CD14-positive monocyte (primary cell): Measurements from ENCODE around the gene SSU72. TPM values are rescaled to one million over a fixed set of nuclear protein-coding genes. Genes with fewer than 3 reads are reported as not detected.

ENCODE experiments used
- DNase-seq, 3 donors: peaks; one replicate each; pipeline ENCODE4 v3.0.0-alpha.2; 2011 to 2022
- H2AFZ ChIP-seq: 2 replicates; pipeline ENCODE4 v1.6.0; 2012; ENCODE audit warnings: mild to moderate bottlenecking, low read depth, low read length, inconsistent platforms; ENCODE audit not compliant: insufficient read depth, poor library complexity, severe bottlenecking
- H3K27ac ChIP-seq, 2 donors: 1 replicate in 1 of 2; 2 replicates in 1 of 2; pipeline ENCODE4 v1.5.1; 2012 to 2013; ENCODE audit warnings: low read length in 2 of 2, control low read depth in 1 of 2, inconsistent platforms in 1 of 2, low read depth in 1 of 2, mild to moderate bottlenecking in 1 of 2
- H3K27me3 ChIP-seq, 2 donors: one replicate each; pipeline versions ENCODE4 v1.6.0 to v1.6.1; 2011 to 2013; ENCODE audit warnings: low read length in 2 of 2; ENCODE audit not compliant: control insufficient read depth in 2 of 2, insufficient read depth in 2 of 2
- H3K36me3 ChIP-seq, 2 donors: replicated peaks in 1 of 2; 1 replicate in 1 of 2; 2 replicates in 1 of 2; pipeline versions ENCODE4 v1.5.1 to v1.6.1; 2012 to 2013; ENCODE audit warnings: low read length in 2 of 2, control low read depth in 1 of 2, inconsistent platforms in 1 of 2, mild to moderate bottlenecking in 1 of 2; ENCODE audit not compliant: insufficient read depth in 2 of 2, control insufficient read depth in 1 of 2
- H3K4me1 ChIP-seq, 2 donors: 1 replicate in 1 of 2; 2 replicates in 1 of 2; pipeline versions ENCODE4 v1.5.1 to v1.6.1; 2012 to 2013; ENCODE audit warnings: low read length in 2 of 2, control low read depth in 1 of 2, inconsistent platforms in 1 of 2, mild to moderate bottlenecking in 1 of 2, moderate library complexity in 1 of 2; ENCODE audit not compliant: insufficient read depth in 2 of 2, control insufficient read depth in 1 of 2
- H3K4me2 ChIP-seq: replicated peaks from 2 replicates; pipeline ENCODE3; 2012; ENCODE audit warnings: low read length, moderate library complexity, mild to moderate bottlenecking; ENCODE audit not compliant: poor library complexity, severe bottlenecking; ENCODE audit errors: extremely low read depth
- H3K4me3 ChIP-seq, 3 experiments: fragments of 200-600 bp in 1 of 3; sonication (generic) in 1 of 3; replicated peaks in 1 of 3; 1 replicate in 2 of 3; 2 replicates in 1 of 3; pipeline ENCODE4 v1.5.1; 2011 to 2013; ENCODE audit warnings: low read length in 3 of 3, mild to moderate bottlenecking in 3 of 3, control low read depth in 2 of 3, low read depth in 2 of 3, inconsistent platforms in 1 of 3, moderate library complexity in 1 of 3
- H3K79me2 ChIP-seq: 2 replicates; pipeline ENCODE4 v1.6.0; 2012; ENCODE audit warnings: mild to moderate bottlenecking, control low read depth, inconsistent platforms, low read length, moderate library complexity; ENCODE audit not compliant: insufficient read depth
- H3K9ac ChIP-seq: 2 replicates; pipeline ENCODE4 v1.6.0; 2017; ENCODE audit warnings: low read length, mild to moderate bottlenecking; ENCODE audit not compliant: insufficient read depth, poor library complexity, severe bottlenecking
- H3K9me3 ChIP-seq, 2 donors: replicated peaks in 1 of 2; 1 replicate in 1 of 2; 2 replicates in 1 of 2; pipeline versions ENCODE4 v1.5.1 to v1.6.1; 2012 to 2013; ENCODE audit warnings: low read length in 2 of 2, control low read depth in 1 of 2; ENCODE audit not compliant: control insufficient read depth in 1 of 2, insufficient read depth in 1 of 2
- H4K20me1 ChIP-seq: 2 replicates; pipeline ENCODE4 v1.6.0; 2012; ENCODE audit warnings: mild to moderate bottlenecking, low read length, control low read depth, moderate library complexity; ENCODE audit not compliant: insufficient read depth
- H3K27ac Mint-ChIP-seq, 7 donors: one replicate each; pipeline ENCODE4 v1.8.0; 2020; ENCODE audit warnings: mild to moderate bottlenecking in 7 of 7, mixed read lengths in 7 of 7, moderate library complexity in 6 of 7, inconsistent platforms in 2 of 7
- H3K27me3 Mint-ChIP-seq, 3 donors: one replicate each; pipeline ENCODE4 v1.8.0; 2021 to 2022; ENCODE audit warnings: low read depth in 3 of 3, mild to moderate bottlenecking in 3 of 3, mixed read lengths in 3 of 3, moderate library complexity in 3 of 3, inconsistent platforms in 1 of 3
- H3K36me3 Mint-ChIP-seq, 2 donors: one replicate each; pipeline ENCODE4 v1.8.0; 2020; ENCODE audit warnings: mixed read lengths in 2 of 2, inconsistent platforms in 1 of 2, mild to moderate bottlenecking in 1 of 2
- H3K4me1 Mint-ChIP-seq: one replicate; pipeline ENCODE4 v1.8.0; 2020; ENCODE audit warnings: mild to moderate bottlenecking, mixed read lengths
- H3K4me3 Mint-ChIP-seq, 2 donors: one replicate each; pipeline ENCODE4 v1.8.0; 2020; ENCODE audit warnings: mild to moderate bottlenecking in 2 of 2, mixed read lengths in 2 of 2, moderate library complexity in 1 of 2
- H3K9me3 Mint-ChIP-seq, 7 donors: one replicate each; pipeline ENCODE4 v1.8.0; 2020 to 2022; ENCODE audit warnings: mixed read lengths in 7 of 7, mild to moderate bottlenecking in 6 of 7, moderate library complexity in 6 of 7, inconsistent platforms in 2 of 7
- CTCF ChIP-seq: fragments of 200-600 bp; IDR thresholded peaks from one replicate; pipeline ENCODE4 v1.8.0; 2022; ENCODE audit warnings: antibody characterized with exemption, mild to moderate bottlenecking
- WGBS: methylation state at CpG from one replicate; pipeline ENCODE4 v1.1.5; 2013; ENCODE audit warnings: missing lambda C conversion rate; ENCODE audit not compliant: insufficient coverage; 5-methylcytosine and 5-hydroxymethylcytosine counted together
- intact Hi-C, 2 donors: fragments of 100-400 bp; cut with micrococcal nuclease; formaldehyde crosslinking; loops; one replicate each; pipeline versions ENCODE4 v1.15.0 to v1.15.1; 2023
- polyA plus RNA-seq, 3 donors: library from polyadenylated mRNA; depleted of rRNA in 1 of 3; unstranded in 2 of 3; stranded (reverse) in 1 of 3; fragments of 300-500 nt in 2 of 3; fragments of >200 nt in 1 of 3; fragmentation: Illumina TruSeq in 2 of 3; gene quantifications; 1 replicate in 2 of 3; 2 replicates in 1 of 3; pipeline ENCODE4 v1.2.3, GENCODE V29; 2012 to 2021

Gene SSU72
- polyA plus RNA-seq, 3 donors = 88.1 to 168 (median 138) TPM

- 95% methylated on average over 17 of the region's 22 CpGs for WGBS
- Histone ChIP-seq H3K4me1 (peaks cover 34 to 55% of the 10 kb centered on the region in 2 donors), H2AFZ (peak overlapping the region; percentile 76), H3K4me3 (peak overlapping the region in 2 of 3 experiments; percentile 20 to 69), H3K9me3 (no peaks in the 10 kb centered on the region), H3K27ac (no peak overlapping the region), H3K79me2 (no peaks in the 10 kb centered on the region), H3K4me2 (peak overlapping the region; percentile 86), H4K20me1 (no peaks in the 10 kb centered on the region), H3K9ac (no peak overlapping the region), H3K36me3 (no peaks in the 10 kb centered on the region), H3K27me3 (peaks cover 0 to 20% of the 10 kb centered on the region in 2 donors)
- H3K4me1 Mint-ChIP-seq = peaks cover 34% of the 10 kb centered on the region
- intact Hi-C loops = no loop called here
- H3K4me3 Mint-ChIP-seq = peak overlapping the region; percentile 66 to 82
- peaks cover 9 to 17% (median 11%) of the 10 kb centered on the region in 3 donors for H3K27me3 Mint-ChIP-seq
- H3K36me3 Mint-ChIP-seq = no peaks in the 10 kb centered on the region
- DNase-seq = no peak
- H3K9me3 Mint-ChIP-seq = peaks cover 0 to 2% (median 0%) of the 10 kb centered on the region in 7 donors
- H3K27ac Mint-ChIP-seq = peak overlapping the region in 1 of 7 donors; percentile 42
- no peak for TF ChIP-seq CTCF
Measured at GRCh38 chr1:1600861-1601563, 26.3 kb upstream of the SSU72 start.

- peak within 1 kb of the TSS in 1 of 7 donors; percentile 72 for H3K27ac Mint-ChIP-seq
- peaks cover 0 to 26% of the 10 kb centered on the region in 2 donors for H3K27me3 ChIP-seq
- peaks cover 34% of the 10 kb centered on the region for H3K4me1 Mint-ChIP-seq
- H3K36me3 Mint-ChIP-seq = no peaks in the 10 kb centered on the region
- H3K4me3 Mint-ChIP-seq = peak within 1 kb of the TSS; percentile 71 to 82
- no peaks in the 10 kb centered on the region for H3K36me3 ChIP-seq
- H3K27ac ChIP-seq = no peak within 1 kb of the TSS
- no peaks in the 10 kb centered on the region for H3K79me2 ChIP-seq
- DNase-seq = no peak
- H3K9ac ChIP-seq = peak within 1 kb of the TSS; percentile 36
- peaks cover 9 to 17% (median 11%) of the 10 kb centered on the region in 3 donors for H3K27me3 Mint-ChIP-seq
- H3K9me3 ChIP-seq = no peaks in the 10 kb centered on the region
- 2% methylated on average over 93 of the region's 125 CpGs for WGBS
- intact Hi-C loops = no loop called here
- peak within 1 kb of the TSS; percentile 76 for H2AFZ ChIP-seq
- H3K4me3 ChIP-seq = peak within 1 kb of the TSS; percentile 20 to 69 (median 42)
- H3K9me3 Mint-ChIP-seq = peaks cover 0 to 2% (median 0%) of the 10 kb centered on the region in 7 donors
- H3K4me1 ChIP-seq = peaks cover 34 to 55% of the 10 kb centered on the region in 2 donors
- H4K20me1 ChIP-seq = no peaks in the 10 kb centered on the region
- TF ChIP-seq CTCF = no peak
- H3K4me2 ChIP-seq = peak within 1 kb of the TSS; percentile 86
Measured at GRCh38 chr1:1599935-1600860, 25.5 kb upstream of the SSU72 start, which contains the start of gene FNDC10. FNDC10 (minus strand) TSS chr1:1600135; CDS start chr1:1600015, 120 bp downstream.
